Omental fat pad (tissue), 4 donors: ENCODE results near the gene PARP4. TPM values are rescaled to one million over a fixed set of nuclear protein-coding genes. Genes with fewer than 3 reads are reported as not detected.

Experiments
- ATAC-seq: fragments of 150-250 bp; one replicate; pipeline ENCODE4 v1.9.1; 2016; ENCODE audit warnings: mild to moderate bottlenecking, moderate library complexity; ENCODE audit not compliant: low FRiP score
- DNase-seq: peaks from one replicate; pipeline ENCODE4 v3.0.0-alpha.2; 2019; ENCODE audit warnings: low spot score
- CTCF ChIP-seq, 3 donors: fragments of 450-650 bp; IDR thresholded peaks; one replicate each; pipeline ENCODE4 v1.5.1; 2016 to 2017; ENCODE audit warnings: antibody characterized with exemption in 3 of 3, mild to moderate bottlenecking in 3 of 3, moderate library complexity in 2 of 3
- total RNA-seq, 4 donors: library from RNA; depleted of rRNA; stranded (reverse); fragments of >200 nt; gene quantifications; one replicate each; pipeline ENCODE4 v1.1.0, GENCODE V29; 2016

The PARP4 gene
- total RNA-seq, 4 donors from 2014 or later, result 44.1 to 59.0 (median 51.3) TPM

- ATAC-seq (no peak), DNase-seq (no peak)
- no peak for TF ChIP-seq CTCF (IDR thresholded peaks at IDR 0.05)
Observed at GRCh38 chr13:24539500-24540165, 27.1 kb upstream of the PARP4 start.

GRCh38 chr13:24529478-24529877 is 16.9 kb upstream of the PARP4 start:
- ATAC-seq (no peak), DNase-seq (no peak)
- TF ChIP-seq CTCF (IDR thresholded peaks at IDR 0.05), result no peak

DNA sequence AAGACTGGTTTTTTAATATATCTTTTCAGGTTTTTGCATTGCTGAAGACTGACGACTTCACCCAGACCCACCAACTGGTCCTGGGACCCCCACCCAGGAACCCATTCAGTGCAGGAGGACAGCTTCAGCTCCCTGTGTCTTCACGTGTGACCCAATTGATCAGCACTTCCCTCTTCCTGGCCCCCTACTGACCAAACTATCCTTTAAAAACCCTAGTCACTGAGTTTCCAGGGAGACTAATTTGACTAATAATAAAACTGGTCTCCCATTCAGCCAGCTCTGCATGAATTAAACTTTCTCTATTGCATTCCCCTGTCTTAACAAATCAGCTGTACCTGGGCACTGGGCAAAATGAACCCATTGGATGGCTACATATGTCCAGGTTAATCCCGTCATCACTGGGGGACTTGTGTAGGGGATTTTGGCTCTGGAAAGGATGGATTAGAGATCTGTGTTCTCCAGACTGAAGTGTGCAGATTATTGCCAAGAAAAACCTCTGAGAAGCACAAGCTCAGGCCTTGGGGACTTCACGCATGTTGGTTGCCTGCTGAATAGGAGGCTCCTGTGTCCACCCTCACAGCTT is 16.3 kb upstream of the PARP4 start:
- TF ChIP-seq CTCF (IDR thresholded peaks at IDR 0.05), result no peak
- ATAC-seq, result no peak
- DNase-seq, result no peak

DNA sequence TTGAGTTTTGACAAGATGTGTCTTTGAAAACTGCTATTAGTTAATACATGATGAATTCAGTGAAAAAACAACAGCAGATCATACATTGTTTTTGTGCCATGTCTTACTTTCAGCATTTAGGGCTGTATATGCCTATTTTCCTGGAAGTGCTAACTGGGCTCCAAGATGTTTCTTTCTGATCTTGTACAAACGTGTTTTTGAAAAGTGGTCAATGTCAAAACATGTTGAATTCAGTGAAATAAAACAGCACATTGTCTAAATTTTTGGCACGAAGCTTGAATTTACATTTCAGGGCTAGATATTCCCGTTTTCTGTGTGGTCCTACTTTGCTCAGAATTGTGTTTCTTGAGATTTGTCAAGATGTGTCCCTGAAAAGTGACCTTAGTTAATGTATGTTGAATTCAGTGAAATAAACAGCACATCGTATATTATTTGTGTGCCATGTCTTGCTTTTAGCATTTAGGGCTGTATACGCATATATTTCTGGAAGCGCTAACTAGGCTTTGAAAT is 14.7 kb upstream of the PARP4 start:
- DNase-seq, result no peak
- no peak for TF ChIP-seq CTCF (IDR thresholded peaks at IDR 0.05)
- no peak for ATAC-seq

GRCh38 chr13:24520733-24521132 is 8.2 kb upstream of the PARP4 start:
- DNase-seq (no peak), ATAC-seq (no peak)
- no peak for TF ChIP-seq CTCF (IDR thresholded peaks at IDR 0.05)

DNA sequence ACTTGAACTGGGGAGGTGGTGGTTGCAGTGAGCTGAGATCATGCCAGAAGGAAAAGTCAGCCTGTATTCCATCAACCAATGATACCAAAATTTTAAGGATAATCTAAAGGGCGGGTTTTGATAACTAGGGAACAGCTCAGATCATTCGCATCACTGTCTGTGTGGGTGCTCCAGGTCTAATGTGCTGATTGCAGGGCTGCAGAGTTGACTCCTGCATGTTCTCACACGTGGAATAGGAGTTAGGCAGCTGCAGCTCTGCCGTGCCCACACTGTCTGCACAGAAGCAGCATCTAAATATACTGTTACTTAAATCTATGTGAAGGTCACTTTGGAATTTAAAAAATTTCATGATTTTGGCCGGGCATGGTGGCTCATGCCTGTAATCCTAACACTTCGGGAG is 4.3 kb upstream of the PARP4 start:
- no peak for ATAC-seq

More for the DNA sequence above, 4.3 kb upstream of the PARP4 start:
- DNase-seq, result no peak
- no peak for TF ChIP-seq CTCF (IDR thresholded peaks at IDR 0.05)
